ENCODE data around the gene TPGS2. TPM values are rescaled to one million over a fixed set of nuclear protein-coding genes. Genes with fewer than 3 reads are reported as not detected.
A peak's percentile ranks its signal among the peaks of the same experiment; 100 is the strongest.

The TPGS2 gene
- total and polyA plus RNA-seq, 2 experiments from 2014 or later: 161 to 185 TPM

DNA sequence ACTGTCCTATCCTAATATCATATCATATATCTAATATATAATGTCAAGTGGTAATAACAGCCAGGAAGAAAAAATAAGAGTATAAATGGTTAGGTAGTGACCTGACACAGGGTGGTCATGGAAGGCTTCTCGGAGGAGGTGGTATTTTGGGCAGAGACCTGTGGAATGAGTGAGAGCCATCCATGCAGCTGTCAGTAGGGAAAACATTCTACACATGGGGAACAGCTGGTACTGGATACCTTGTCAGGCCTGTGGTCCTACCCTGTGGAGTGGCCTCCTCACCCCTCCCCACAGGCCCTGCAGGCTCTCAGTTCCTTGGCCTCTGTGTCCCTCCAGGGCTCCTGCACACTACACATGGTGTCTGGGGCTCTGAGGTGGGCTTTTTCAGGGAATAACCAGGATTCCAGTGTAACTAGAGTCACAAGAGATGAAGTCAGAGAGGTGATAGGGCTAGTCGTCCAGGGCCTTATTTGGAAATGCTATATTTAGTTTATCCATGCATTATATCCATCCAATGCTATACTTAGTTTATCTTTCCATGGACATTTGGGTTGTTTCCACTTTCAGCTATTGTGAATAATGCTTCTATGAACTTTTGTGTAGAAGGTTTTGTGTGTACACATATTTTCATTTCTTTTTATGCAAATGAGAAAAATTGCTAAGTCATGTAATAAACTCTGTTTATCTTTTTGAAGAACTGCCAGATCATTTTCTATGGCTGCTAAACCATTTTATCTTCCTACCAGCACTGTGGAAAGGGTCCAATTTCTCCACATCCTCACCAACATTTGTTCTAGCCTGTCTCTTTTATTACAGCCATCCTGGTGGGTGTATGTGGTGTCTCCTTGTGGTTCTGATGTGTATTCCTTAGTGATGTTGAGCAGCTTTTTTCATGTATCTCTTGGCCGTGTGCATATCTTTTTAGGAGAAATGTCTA, 75.6 kb downstream of the TPGS2 start:
- peak; percentile 32 to 63 for DNase-seq (ENCODE audit: low read depth in 1 of 2, low spot score in 1 of 2)
- Histone ChIP-seq H3K9me3 (ENCODE audit: low read depth) (no peaks in the 10 kb centered on the region), H3K27ac (peak overlapping the region; percentile 67), H3K27me3 (no peaks in the 10 kb centered on the region), H3K4me1 (ENCODE audit: low read depth) (peaks cover 11% of the 10 kb centered on the region), H3K4me3 (no peak overlapping the region), H3K36me3 (peaks cover 13% of the 10 kb centered on the region)
- peak; percentile 15 for TF ChIP-seq CTCF (IDR thresholded peaks at IDR 0.05; ENCODE audit: low read depth, low read length)

DNA sequence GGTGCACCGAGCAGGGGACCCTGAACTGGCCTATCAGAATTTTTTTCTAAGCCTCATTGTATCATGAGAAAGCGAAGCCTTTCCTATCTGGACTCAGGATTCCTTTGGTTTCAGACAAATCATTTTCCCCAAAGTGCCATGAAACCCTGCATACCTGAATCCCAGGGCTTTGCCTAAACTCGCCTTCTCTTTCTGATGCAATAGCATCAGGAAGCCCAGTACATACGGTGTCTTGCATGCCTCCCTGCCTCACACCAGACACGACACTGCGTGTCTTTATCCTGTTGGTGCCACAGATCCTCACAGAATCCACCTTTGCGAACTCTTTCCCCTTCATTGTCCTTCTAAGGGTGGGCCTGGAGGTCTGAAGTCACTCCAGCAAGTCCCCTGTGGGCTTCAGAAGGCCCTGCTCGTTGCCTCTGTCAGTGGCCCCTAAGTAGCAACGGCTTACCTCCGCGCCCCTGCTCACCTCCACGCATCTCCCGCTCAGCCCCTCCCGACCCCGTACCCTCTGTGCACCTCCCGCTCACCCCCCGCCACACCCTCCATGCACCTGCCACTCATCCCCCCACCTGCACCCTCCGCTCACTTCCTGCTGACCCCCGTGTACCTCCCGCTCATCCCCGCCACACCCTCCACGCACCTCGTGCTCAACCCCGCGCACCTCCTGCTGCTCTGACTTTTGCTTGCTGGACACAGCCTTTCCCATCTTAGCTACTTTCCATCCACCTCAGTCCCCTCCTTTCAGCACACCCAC, 83.4 kb downstream of the TPGS2 start:
- no peaks in the 10 kb centered on the region for H3K4me1 ChIP-seq (ENCODE audit: low read depth)
- H3K27ac ChIP-seq: peak overlapping the region; percentile 58
- TF ChIP-seq CTCF (IDR thresholded peaks at IDR 0.05; ENCODE audit: low read depth, low read length): no peak
- H3K9me3 ChIP-seq (ENCODE audit: low read depth): no peaks in the 10 kb centered on the region
- no peak overlapping the region for H3K4me3 ChIP-seq
- peaks cover 69% of the 10 kb centered on the region for H3K36me3 ChIP-seq
- H3K27me3 ChIP-seq: no peaks in the 10 kb centered on the region
- DNase-seq (ENCODE audit: low read depth in 1 of 2, low spot score in 1 of 2): no peak

- no peaks in the 10 kb centered on the region for H3K27me3 ChIP-seq
- no peaks in the 10 kb centered on the region for H3K4me1 ChIP-seq (ENCODE audit: low read depth)
- no peak for DNase-seq (ENCODE audit: low read depth in 1 of 2, low spot score in 1 of 2)
- peaks cover 76% of the 10 kb centered on the region for H3K36me3 ChIP-seq
- TF ChIP-seq CTCF (IDR thresholded peaks at IDR 0.05; ENCODE audit: low read depth, low read length): no peak
- peak overlapping the region; percentile 58 for H3K27ac ChIP-seq
- no peaks in the 10 kb centered on the region for H3K9me3 ChIP-seq (ENCODE audit: low read depth)
- H3K4me3 ChIP-seq: no peak overlapping the region
These were observed 84.4 kb downstream of the TPGS2 start for GRCh38 chr18:36744261-36744876.

Other genes starting within 250 kb of the TPGS2 start
- gene KIAA1328, start 125 bp upstream of the TPGS2 start, total RNA-seq: 6.6 and 11.5 TPM in 2 replicates
- 3.8 and 6.3 TPM in 2 replicates for gene KIAA1328, start 125 bp upstream of the TPGS2 start, polyA plus RNA-seq